Measurements from ENCODE around the gene RPS6KL1.

Gene RPS6KL1, protein sequence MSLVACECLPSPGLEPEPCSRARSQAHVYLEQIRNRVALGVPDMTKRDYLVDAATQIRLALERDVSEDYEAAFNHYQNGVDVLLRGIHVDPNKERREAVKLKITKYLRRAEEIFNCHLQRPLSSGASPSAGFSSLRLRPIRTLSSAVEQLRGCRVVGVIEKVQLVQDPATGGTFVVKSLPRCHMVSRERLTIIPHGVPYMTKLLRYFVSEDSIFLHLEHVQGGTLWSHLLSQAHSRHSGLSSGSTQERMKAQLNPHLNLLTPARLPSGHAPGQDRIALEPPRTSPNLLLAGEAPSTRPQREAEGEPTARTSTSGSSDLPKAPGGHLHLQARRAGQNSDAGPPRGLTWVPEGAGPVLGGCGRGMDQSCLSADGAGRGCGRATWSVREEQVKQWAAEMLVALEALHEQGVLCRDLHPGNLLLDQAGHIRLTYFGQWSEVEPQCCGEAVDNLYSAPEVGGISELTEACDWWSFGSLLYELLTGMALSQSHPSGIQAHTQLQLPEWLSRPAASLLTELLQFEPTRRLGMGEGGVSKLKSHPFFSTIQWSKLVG

DNA sequence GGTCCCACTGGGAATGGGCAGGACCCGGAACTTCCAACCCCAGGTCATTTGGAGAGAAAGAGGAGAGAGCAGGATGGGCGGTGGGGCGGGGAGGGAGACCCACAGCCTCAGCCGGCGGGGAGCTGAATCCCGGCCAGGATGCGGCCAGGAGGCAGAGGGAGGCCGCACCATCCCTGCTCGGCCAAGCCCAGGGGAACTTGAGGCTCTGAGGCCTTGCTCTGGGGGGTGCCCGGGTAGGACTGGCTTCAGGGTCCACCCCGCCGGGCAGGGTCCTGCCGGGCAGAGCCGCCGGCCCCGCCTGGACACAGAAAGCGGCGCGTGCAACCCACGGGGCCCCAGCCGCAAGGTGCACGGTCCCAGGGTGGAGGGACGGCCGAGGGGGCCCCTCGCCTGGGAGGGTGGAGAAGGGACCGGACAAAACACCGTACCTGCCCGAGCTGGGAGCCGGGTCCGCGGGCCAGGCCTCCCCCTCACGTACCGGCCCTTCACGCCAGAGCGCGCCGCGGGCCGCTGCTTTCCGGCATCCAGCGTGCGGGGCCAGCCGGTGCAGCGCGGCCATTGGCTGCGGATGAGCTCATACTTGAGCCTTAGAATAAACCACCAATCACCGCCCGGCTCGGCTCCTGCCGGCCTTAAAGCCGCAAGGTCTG lies at the start of gene RPS6KL1:
Gene RPS6KL1, minus strand, starts transcription at position 509 of the 650 bp plus-strand sequence. CDS start 1,719 bp downstream, outside the sequence.
- DNase-seq: peak; percentile 51 to 67

DNA sequence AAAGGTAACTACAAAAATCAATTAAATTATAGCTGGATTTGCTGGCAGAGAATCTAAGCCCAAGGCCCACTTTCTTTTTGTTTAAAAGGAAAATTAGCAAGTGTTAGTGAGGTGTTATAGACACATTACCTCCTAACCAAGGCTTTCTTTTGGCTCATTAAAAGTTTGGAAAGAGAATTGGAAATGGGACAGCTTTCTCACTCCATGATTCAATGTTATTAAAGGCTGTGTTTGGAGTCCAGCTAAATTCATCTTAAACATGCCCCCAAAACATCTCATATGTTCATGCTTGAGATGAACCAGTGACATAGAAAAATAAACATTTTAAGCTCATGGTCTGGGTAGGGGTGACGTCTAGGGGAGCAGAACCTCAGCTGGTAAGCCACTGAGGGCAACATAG lies 45.8 kb upstream of the RPS6KL1 start:
- DNase-seq: no peak

DNA sequence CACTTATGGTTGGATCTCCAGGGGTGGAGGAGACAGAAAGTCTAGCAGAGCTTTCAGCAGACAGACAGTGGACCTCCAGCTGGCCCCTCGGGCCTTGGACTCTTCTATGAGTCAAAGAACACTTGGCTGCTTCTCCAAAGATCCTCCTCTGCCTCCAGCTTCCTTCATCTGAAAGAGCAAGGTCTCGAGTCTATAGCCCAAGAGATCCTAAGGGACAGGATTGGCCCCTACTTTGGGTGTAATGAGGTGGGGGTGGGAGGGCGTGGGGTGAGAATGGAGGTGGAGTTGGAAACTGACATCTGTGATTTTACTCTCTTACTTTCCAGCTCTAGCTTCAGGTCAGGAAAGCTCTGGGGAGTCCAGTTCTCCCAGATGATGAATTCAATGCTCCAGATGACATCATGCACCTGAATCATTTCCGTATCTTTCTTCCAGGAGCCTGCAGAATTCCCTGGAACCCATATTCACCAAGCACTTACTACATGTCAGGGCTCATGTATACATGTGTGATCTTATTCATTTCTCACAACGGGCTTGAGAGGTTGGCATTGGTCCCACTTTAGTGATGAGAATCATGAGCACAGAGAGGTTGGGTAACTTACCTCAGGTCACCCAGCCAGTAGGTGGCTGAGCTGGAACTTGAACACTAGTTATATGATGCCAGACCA lies 42.6 kb upstream of the RPS6KL1 start:
- no peak for DNase-seq

DNA sequence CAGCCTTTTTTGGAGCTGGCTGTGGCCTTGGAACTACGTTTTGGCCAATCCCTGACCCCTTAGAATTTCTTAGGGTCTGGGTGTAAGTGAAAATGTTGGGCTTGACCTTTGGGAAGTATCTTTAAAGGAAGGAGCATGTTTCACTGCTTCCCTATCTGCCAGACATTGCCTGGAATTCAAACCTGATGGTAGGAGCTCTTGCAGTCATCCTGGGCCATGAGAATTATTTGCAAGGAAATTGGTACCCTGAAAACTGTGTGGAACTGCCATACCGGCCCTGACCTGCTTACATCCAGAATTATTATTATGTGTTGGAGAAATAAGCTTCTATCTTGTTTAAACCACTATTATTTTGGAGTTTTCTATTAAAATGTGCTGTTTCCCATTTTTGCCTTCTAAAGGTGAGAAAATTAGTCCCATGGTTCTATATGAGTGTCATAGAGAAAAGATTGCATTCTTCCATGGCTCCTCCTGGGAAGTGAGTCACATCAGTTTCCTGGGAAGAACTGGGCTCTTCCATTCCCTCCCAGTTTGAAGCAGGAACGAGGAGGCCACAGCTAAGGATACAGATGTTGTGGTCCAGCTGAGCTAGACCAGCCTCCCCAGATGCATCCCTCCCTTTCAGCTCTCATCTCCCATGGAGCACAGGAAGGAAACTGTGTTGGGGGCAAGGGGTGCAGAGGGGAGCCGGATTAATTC lies 41.9 kb upstream of the RPS6KL1 start:
- no peak for DNase-seq

DNA sequence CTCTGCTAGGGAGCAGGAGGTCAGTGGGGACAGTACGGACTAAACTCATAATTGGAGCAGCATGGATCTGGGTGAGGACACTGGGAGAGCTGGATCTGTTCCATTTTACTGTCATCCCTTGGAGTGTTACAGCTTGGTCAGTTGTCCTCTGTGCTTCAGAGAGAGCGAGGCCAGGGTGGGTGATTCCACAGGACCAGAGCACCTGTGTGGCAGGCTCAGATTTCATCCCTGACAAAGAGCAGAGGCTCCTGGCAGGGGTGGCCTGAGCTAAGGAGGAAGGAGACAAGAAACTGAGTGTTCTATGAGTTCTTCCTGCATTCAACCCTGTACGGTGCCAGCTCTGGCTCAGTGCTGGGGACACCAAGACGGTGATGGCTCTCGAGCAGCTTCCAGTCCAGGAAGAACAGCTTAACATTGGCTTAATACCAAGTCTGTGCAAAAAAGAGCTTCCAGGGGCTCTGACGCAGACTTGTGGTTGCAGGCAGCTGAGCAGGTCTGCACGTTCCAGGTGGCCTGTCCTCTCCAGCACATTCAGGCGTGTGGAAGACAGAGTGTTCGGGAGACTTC lies 40.7 kb upstream of the RPS6KL1 start:
- DNase-seq: no peak

DNA sequence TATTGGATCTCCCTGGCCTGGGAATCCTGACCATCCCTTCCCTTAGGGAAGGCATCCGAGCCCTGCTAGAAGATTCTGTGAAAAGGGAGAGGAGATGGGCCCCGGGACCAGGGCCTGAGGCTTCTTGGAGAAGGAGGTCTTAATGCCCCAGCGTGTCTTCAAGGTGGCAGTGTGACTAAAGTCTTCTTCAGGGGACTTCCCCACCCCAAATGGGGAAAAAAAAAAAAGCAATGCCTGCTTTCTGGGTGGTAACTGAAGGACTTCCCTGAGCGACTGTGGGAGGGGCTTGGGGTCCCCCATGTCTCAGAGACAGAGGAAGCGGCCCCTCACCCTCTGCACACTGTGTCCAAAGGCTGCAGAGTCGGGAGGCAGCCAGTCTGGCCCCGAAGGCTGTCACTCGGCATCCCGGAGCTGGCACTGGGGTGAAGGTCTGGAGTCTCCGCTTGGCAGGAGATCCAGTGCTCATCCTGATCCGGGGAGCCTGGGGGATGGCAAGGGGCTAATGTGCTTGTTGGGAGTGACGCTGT lies 40.2 kb upstream of the RPS6KL1 start:
- no peak for DNase-seq

DNA sequence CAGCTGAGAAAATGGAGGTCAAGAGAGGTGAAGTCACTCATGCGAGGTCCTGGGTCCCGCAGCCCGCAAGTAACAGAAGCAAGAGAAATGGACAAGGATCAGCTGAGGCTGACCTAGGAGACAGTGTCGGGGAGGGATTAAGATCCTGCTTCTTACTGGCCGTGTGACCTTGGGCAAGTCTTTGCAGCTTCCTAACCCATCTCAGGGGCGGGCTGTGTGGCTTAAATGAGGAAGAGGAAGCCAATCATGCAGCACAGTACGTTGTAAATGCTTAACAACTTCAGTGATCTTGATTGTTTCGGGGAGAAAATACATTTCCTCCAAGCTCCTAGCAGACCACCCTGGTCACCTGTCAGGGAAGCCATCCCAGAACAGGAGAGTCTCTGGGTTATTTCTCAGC lies 39.4 kb upstream of the RPS6KL1 start:
- DNase-seq: no peak

DNA sequence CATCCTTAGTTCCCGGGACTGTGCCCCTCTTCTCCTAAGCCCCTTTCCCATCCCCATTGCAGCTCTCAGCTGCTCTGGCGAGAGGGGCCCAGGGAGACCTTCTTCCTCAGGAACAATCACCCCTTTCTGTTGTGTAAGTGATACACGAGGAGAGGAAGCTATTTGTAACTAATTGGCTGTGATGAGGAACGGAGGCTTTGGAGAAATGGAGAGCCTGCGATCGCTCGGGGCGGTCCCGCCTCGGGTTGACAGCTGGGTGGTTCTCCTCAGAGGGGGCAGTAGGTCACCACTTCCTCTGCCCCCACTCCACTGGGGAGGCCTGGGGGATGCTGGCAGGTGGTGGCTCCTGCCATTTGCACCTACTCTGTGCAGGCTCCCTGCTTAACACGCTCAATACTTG lies 39.0 kb upstream of the RPS6KL1 start:
- no peak for DNase-seq

DNA sequence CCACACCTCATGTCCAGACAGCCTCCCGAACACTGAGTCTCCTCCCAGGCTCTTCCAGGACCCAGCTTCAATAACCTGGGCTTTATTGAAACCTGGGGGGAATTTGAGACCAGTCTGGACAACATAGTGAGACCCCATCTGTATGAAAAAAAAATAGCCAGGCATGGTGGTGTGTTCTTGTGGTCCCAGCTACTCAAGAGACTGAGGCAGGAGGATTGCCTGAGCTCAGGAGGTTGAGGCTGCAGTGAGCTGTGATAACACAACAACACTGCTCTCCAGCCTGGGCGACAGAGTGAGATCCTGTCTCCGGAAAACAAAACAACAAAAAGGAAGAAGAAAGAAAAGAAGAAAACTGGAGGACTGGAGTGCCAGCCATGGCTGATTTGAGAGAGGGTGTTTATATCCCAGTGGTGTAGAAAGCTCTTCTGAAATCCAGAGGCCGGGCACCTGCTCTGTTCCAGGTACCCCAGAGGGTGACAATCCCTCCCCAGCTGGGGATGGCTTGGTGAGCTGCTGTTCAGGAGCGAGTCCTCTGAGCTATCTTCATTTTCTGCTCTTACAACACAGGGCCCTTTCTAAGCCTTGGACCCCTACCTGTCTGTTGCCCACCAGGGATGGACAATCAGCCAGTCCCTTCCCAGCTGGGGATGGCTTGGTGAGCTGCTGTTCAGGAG lies 38.3 kb upstream of the RPS6KL1 start:
- no peak for DNase-seq

DNA sequence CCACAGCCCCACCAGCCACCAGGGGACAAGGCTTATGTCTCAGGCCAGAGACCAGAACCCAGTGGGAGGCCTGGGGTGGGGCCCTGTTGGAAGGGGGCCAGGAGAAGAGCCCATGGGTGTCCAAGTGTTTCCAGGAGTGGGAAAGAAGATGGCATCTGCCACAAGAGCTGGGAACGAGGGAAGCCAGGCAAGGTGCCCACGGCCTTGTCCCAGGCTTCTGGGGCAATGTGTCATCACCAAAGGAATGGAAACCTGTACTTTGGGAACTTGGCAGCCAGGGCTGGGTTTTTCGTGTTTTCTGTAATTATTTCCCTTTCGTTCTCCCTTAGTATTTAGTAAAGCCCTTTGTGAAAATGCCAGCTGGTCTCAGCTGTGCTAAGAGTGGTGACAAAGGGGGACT lies 37.7 kb upstream of the RPS6KL1 start:
- DNase-seq: no peak

DNA sequence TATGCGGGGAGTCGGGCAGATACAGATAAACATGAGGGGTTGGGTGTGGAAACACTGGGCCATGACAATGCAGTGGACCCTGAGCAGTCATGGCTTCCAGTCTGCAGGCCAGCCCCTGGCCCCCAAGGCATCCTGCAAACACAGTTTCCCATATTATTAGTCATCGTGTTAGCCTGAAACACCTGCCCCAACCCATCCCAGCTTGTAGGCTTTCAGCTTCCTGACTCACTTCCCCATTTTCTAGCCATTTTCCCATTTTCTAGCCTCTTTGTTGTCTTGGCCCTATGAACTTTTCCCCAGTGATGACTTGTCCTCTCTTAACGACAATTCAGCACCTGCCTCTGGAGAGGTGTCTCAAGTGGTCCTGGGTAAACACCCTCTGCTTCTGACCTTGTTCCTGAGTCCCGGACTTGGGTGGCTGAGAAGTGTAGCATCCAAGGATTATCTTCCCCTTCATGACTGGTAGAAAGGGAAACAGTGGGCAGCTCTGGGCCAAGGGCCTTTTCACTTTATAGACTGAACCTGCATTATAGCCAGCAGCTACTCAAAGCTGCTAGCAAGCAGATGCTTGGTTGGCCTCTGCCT lies 36.6 kb upstream of the RPS6KL1 start:
- DNase-seq: no peak

DNA sequence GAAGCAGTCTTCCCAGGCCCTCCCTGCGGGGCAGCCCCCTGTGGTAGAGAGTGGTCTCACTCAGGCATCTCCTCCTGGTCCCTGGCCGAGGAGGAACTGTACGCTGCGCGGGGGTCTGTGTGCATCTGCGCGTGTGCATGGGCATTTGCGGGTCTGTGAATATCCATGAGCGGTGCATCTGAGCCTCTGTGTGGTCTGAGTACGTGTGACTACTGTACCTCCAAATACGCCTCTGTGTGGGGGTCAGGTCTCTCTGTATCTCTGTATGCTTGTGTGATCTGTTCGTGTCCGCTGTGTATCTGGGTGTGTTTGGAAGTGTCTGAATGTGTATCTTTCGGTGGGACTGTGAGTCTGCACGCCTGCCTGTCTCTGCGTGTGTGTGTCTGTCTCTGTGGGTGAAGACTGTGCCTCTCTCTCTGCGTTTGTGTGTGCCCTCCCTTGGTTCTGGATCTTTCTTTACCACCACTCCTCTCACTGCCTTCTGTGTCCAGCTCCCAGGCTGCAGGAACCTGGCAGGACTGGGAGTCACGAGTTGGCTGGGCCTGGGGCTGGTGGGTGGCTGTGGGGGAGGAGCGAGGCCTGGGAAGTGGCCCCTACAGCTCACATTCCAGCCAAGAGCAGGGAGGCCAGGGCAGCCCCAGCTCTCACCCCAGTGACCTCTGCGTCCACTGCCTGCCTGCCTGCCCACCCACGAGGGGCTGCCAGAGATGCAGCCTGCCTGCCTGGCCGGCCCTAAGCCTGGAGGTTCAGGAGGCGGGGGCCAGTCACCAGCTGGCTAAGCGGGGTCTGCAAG lies 33.4 kb upstream of the RPS6KL1 start:
- no peak for DNase-seq

DNA sequence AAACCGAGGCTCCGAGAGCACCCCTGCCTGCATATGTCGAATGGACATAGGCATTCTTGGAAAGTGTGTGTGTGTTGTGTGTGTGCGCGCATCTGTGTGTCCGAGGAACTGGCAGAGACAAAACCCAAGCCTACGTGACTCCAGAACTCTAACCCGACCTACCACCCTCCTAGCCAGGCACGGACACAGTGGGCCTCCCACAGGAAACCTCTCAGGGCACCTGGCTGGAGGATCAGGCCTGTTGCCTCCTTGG lies 32.9 kb upstream of the RPS6KL1 start:
- DNase-seq: no peak

DNA sequence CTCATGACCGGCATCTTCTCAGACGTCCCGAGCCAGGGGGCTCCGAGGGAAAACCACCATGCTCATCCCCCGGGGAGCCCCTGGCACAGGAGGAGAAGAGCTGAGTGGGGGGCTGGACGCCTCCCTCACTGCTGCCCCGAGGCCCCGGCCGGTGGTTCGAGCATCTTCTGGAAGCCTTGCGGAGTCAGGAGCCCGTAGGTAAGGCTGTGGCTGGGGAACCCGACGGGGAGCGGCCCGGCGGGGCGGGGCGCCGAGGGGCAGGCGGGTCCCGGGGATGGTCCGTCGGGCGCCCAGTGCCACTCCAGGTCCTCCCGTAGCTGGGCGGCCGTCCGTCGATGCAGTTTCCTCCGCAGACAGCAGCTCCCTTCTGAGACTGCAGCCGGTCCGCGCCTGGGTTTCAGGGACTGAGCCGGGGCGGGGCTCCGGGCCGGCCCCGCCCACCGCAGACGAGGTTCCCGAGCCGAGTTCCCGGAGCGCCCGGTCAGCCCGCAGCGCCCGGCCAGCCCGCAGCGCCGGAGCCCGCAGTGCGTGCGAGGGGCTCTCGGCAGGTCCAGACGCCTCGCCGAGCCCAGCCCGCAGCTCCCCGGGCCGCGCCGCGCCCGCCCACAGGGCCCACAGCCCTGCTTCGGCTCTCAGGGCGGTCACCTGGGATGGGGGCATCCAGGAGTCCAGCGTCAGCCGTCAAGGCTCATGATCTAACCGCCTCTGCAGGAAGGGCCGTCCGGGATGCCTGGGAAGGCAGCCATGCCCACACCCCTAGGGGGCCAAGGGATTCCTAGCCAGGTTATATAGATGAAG lies 32.4 kb upstream of the RPS6KL1 start, which contains the start of gene PGF:
Gene PGF, minus strand, starts transcription at position 369 of the 798 bp plus-strand sequence. Its CDS starts 355 bp downstream, at position 14.
- no peak for DNase-seq

DNA sequence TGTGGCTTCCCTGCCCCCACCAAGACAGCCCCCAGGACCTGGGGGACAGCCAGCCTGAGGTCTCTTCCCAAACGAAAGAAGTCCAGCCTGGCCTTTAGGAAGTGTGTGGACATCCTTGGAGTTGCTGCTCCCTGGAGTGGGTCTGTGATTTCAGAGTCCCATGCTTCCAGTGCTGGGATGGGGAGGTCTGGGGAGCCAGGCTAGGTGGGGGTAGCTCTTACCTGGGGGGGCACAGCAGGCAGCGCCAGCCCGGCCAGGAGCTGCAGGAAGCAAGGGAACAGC lies 31.8 kb upstream of the RPS6KL1 start:
- DNase-seq: no peak

DNA sequence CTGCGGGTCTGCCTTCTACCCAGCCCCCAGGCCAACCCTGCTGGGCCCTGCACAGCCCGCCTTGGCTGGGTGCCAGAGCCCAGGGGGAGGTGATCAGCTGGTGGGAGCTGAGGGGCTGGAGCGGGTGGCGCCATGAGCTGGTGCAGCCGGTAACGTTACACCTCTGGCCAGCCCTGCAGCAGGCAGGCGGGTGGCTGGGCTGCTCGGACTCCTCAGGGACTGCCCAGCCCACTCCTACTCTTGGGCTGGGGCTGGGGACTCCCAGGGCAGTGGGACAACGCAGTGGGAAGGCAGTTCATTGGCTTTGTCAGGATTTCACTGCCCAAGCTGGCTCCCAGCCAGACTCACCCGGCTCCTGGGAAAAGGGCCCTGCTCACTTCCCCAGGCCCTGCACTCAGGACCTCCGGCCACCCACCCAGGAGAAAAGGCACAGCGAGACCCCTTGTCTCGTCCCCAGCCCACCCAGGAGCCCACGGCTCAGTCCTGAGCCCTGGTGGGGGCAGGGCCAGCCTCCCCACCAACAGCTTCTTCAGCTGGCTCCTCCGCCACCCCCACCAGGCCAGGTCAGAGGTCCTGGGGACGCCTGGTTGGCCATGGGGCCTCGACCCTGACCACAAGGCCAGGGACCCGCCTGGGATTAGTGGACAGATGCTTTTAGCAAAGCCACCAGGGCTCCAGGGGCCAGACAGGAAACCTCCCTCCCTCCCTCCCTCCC lies 31.3 kb upstream of the RPS6KL1 start:
- DNase-seq: no peak

DNA sequence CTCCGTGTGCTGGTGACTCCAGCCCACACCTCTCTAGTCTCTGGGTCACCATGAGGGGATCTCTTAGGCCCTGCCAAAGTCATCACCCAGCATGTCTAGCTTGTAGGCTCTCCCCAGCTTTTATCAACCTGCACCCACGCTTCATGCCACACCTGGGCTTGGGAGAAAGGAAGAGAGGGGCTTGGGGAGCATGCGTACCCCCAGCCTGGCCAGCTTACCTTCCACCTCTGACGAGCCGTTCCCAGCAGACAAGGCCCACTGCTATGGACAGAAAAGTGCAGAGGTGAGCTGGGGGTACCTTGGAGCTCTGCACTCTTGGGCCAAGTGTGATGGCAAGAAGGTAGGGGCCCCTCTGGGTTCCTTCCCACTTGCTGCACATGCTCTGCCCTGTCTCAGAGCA lies 30.6 kb upstream of the RPS6KL1 start:
- no peak for DNase-seq

DNA sequence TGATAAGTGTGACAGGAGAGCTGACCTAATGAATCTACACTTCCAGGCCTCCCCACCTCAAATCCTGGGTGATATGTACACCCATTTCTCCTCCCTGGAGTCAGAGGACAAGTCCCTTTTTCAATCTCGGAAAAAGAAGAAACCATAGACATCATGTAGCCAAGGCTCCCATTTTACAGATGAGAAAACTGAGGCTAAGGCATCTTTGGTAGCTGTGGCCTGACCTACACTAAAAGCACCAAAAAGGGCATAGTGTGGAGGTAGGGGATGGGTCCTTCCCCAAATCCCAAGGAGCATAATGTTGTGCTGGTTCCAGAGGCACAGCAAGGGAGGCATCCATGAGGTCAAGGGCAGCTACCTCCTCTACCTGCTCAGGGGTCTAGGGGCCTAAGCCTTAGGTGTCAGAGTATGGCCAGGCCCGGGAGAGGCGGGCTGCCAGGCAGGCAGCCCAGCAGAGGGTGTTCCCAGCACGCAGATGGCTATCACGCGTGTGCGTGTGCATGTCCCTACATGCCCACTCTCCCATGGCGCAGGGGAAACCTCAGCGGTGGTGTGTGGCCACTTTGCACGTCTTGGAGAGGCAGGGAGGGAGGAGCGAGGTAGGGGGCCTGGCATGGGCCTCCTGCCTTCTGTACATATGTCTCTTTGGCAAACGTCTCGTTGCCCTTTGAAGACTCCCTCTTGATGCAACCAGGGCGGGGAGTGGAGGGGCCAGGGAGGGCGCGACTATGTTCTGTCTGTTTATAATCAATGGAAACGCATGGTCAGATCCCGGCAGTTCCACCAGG lies 29.8 kb upstream of the RPS6KL1 start:
- no peak for DNase-seq

Measured in cerebellar nuclear complex (tissue), 1 donor.